ENCODE results near the gene SHISA5.

SHISA5 gene

DNA sequence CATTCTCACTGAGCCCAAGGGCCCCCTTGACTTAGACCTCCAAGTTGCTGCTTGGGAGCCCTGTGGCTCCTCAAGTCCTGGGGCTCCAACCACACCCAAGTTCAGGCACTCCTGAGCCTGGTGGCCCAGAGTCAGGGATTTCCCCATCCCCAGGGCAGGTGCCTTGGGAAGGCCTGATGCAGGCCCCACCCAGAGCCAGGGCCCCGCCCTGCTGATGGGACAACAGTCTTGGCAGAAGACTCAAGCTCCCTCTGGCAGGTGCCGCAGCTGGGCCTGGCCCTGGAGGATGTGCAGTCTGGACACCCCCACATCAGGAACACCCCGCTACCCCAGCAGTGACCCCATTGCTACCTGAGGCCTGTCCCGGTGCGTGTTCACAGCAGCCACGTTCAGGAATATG is 17.7 kb upstream of the SHISA5 start:
- in situ Hi-C loops (cut with HindIII; ENCODE audit: low sequenced_read_pairs) = no loop called here
- TF ChIP-seq, protein P1, sequence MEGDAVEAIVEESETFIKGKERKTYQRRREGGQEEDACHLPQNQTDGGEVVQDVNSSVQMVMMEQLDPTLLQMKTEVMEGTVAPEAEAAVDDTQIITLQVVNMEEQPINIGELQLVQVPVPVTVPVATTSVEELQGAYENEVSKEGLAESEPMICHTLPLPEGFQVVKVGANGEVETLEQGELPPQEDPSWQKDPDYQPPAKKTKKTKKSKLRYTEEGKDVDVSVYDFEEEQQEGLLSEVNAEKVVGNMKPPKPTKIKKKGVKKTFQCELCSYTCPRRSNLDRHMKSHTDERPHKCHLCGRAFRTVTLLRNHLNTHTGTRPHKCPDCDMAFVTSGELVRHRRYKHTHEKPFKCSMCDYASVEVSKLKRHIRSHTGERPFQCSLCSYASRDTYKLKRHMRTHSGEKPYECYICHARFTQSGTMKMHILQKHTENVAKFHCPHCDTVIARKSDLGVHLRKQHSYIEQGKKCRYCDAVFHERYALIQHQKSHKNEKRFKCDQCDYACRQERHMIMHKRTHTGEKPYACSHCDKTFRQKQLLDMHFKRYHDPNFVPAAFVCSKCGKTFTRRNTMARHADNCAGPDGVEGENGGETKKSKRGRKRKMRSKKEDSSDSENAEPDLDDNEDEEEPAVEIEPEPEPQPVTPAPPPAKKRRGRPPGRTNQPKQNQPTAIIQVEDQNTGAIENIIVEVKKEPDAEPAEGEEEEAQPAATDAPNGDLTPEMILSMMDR (IDR thresholded peaks at IDR 0.05; ENCODE audit: low read depth, low read length) = no peak
- DNase-seq (ENCODE audit: low read depth, low spot score) = no peak
- no peak overlapping the region for H3K4me3 ChIP-seq (ENCODE audit: low read depth, low read length)

DNA sequence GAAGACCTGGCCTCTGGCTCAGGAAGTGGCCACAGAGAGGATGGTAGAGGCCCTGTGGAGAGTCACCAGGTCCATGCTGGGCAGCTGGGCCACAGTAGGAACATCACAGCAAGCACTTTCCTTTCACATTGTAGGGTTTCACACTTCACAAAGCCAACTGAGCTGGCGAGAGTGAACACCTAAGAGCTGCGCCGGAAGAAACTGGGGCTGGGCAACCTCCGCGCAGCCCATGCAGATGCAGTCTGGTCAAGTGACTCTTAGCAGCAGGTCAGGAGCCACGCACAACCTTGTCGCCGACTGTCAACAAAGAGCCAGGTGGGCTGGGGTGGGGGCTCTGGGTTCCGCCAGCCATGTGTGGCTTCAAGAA is 15.3 kb upstream of the SHISA5 start:
- in situ Hi-C loops (cut with HindIII; ENCODE audit: low sequenced_read_pairs) = no loop called here
- TF ChIP-seq, protein P1 (IDR thresholded peaks at IDR 0.05; ENCODE audit: low read depth, low read length) = no peak
- H3K4me3 ChIP-seq (ENCODE audit: low read depth, low read length) = no peak overlapping the region
- DNase-seq (ENCODE audit: low read depth, low spot score) = no peak

DNA sequence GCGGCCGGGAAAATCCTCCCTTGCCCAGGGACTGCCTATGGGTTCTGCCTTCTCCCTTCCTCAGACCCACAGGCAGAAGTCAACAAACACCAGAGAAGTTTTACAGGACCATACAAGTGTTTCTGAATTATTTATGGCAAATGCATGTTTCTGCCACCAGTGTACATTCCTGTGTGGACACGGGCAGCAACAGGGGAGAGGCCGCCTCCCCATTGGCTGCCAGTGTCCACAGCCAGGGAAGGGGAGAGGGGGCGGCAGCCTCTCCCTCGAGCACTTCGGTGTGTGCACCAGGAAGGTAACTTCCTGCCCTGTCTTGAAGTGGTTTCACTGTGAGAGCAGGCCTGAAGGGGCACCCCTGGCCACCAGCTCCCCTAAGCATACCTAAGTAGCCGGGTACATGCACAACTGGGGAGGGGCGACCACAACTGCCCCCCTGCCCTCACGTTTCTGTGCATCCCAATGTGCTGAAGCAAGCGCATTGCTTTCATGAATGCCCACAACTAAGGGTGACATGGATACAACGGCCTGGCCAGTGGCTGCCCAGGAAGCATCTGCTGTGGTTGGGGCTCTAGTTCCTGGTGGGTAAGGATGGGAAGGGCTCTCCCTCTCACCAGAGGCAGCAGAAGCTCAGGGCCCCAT is 14.8 kb upstream of the SHISA5 start:
- TF ChIP-seq, protein P1 (IDR thresholded peaks at IDR 0.05; ENCODE audit: low read depth, low read length) = no peak
- in situ Hi-C loops (cut with HindIII; ENCODE audit: low sequenced_read_pairs) = no loop called here
- H3K4me3 ChIP-seq (ENCODE audit: low read depth, low read length) = no peak overlapping the region
- no peak for DNase-seq (ENCODE audit: low read depth, low spot score)

DNA sequence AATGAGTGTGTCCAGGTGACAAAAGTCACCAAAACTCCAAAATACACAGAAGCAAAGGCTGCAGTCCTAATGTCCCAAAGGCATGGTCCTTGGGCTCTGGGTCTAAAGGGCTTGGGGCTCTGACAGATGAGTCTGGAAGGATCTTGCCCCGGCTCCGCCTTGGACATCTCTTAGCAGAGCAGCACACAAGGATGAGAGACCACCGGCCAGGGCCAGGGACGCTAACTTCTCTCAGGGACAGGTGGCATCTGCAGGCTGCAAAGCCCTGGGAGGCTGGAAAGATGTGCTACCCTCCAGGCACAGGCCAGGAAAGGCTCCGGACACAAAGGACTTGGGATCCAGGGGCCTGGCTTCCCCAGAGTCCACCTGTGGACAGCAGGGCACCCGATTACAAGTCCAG is 14.1 kb upstream of the SHISA5 start:
- TF ChIP-seq, protein P1 (IDR thresholded peaks at IDR 0.05; ENCODE audit: low read depth, low read length) = no peak
- no peak for DNase-seq (ENCODE audit: low read depth, low spot score)
- H3K4me3 ChIP-seq (ENCODE audit: low read depth, low read length) = no peak overlapping the region
- in situ Hi-C loops (cut with HindIII; ENCODE audit: low sequenced_read_pairs) = no loop called here

DNA sequence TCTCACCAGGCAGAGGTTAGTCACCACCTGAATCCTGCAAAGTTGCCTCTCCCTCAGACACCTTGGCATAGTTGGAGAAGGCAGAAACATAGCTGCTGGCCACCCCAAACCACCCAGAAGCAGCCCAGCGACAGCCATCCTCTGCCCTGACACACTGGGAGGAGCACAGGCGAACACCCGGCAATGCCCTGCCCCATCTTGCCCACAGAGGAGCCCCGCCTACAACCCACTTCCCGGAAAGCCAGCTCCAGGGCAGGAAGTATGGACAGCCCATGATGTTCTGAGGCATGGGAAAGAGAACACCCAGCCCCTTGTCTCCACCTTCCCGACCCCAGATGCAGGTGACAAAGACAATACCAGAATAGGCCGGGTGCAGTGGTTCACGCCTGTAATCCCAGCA is 12.6 kb upstream of the SHISA5 start:
- TF ChIP-seq, protein P1 (IDR thresholded peaks at IDR 0.05; ENCODE audit: low read depth, low read length) = no peak
- no peak for DNase-seq (ENCODE audit: low read depth, low spot score)
- H3K4me3 ChIP-seq (ENCODE audit: low read depth, low read length) = no peak overlapping the region
- in situ Hi-C loops (cut with HindIII; ENCODE audit: low sequenced_read_pairs) = no loop called here

DNA sequence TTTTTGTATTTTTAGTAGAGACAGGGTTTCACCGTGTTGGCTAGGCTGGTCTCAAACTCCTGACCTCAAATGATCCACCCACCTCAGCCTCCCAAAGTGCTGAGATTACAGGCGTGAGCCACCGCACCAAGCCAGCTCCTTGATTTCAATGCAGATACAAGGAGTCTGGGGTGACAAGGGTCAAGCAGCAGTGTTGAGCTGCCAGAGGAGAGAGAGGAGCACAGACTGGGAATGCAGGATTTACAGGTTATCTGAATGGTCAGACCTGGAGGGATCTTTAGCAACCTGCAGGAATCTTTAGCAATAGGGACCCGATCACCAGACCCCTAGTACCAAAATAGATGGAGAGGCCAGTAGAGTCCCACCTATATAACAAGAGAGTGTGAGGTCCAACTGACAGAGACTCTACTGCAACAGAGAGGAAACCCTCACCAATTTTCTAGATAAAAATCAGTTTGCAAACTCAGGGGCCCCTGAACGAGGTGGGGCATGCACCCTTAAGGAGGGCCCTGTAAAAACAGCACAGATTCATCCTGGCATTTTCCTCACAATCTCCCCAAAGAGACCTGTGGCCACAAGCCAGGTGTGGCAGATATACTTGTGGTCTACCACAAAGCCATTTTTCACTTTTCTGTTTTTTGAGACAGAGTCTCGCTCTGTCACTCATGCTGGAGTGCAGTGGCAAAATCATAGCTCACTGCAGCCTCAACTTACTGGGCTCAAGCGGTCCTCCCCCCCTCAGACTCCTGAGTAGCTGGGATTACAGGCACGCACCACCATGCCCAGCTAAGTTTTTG is 10.7 kb upstream of the SHISA5 start:
- DNase-seq (ENCODE audit: low read depth, low spot score) = no peak
- TF ChIP-seq, protein P1 (IDR thresholded peaks at IDR 0.05; ENCODE audit: low read depth, low read length) = no peak
- H3K4me3 ChIP-seq (ENCODE audit: low read depth, low read length) = no peak overlapping the region
- in situ Hi-C loops (cut with HindIII; ENCODE audit: low sequenced_read_pairs) = no loop called here
